IPS-18c (cell line): ENCODE measurements around the gene DAND5.

ENCODE experiments used
- H3K4me3 ChIP-seq: 2 replicates; pipeline ENCODE4 v1.7.0; 2013; ENCODE audit warnings: low read depth, mild to moderate bottlenecking, low read length, moderate library complexity; ENCODE audit not compliant: insufficient read depth
- H3K9me3 ChIP-seq: one replicate; pipeline ENCODE4 v1.6.1; 2013; ENCODE audit warnings: mild to moderate bottlenecking, low read length, moderate library complexity; ENCODE audit not compliant: control insufficient read depth, insufficient read depth

DAND5 gene, protein sequence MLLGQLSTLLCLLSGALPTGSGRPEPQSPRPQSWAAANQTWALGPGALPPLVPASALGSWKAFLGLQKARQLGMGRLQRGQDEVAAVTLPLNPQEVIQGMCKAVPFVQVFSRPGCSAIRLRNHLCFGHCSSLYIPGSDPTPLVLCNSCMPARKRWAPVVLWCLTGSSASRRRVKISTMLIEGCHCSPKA

GRCh38 chr19:12969292-12969988, at the start of gene DAND5:
Gene DAND5 (plus strand): TSS chr19:12969576. CDS start chr19:12969661, 85 bp downstream.
- no peak within 1 kb of the TSS for H3K4me3 ChIP-seq

DNA sequence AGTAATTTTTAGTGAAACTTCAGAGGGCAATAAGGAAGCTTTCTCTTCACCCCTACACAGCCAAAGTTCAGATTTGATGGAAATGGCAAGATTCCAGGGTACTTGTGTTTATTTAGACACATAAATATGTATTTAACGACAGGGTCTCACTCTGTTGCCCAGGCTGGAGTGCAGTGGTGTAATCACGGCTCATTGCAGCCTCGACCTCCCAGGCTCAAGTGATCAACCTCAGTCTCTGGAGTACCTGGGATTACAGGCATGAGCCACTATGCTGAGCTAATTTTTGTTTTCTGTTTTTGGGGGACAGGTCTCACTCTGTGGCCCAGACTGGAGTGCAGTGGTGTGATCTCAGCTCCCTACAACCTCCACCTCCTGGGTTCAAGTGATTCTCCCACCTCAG, 48.3 kb upstream of the DAND5 start:
- Histone ChIP-seq H3K4me3 (no peak overlapping the region), H3K9me3 (peaks cover 4% of the 10 kb centered on the region)

More at GRCh38 chr19:12969292-12969988, at the start of gene DAND5:
- peaks cover 2% of the 10 kb centered on the region for H3K9me3 ChIP-seq

DNA sequence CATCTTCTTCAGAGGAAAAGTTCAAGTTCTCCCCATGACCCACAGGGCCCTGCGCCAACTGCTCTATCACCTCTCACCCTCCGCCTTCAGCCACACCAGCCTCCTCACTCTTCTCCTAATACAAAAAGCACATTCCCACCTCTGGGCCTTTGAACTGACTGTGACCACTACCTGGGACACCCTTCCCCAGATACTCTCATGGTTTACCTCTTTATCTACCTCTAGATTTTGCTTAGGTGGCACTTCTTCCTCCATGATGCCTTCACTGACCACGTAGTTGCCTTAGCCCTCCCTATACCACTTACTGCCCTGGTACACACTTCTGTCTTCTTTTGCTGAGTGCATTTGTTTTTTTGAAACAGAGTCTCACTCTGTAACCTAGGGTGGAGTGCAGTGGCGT, 46.4 kb upstream of the DAND5 start:
- Histone ChIP-seq H3K9me3 (peaks cover 3% of the 10 kb centered on the region), H3K4me3 (no peak overlapping the region)

DNA sequence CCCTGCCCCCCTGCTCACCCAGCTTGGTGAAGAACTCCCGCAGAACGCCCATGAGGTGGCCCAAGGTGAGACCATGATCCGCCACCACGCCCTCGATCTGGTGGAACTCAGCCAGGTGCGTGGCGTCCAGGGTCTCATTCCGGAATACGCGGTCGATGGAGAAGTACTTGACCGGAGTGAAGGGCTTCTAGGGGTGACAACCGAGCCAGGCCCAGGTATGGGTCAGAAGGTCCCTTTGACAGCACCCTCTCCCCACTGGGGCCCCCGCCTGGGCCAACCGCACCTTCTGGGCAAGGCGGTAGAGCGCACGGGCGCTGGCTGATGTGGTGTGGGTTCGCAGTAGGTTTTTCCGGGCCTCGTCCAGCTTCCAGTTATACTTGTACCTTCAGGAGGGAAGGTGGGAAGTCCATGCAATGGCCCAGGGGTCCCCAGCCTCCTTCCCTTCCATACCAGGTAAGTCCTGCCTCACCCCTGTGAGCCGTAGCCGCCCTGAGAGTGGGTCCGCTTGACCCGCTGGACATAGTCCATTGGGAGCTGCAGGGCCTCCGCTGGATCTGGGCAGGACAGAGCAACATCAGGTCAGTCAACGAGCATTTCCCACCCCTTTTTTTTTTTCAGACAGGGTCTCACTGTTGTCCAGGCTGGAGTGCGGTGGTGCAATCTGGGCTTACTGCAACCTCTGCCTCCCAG, 44.6 kb upstream of the DAND5 start:
- no peak overlapping the region for H3K4me3 ChIP-seq
- H3K9me3 ChIP-seq, result no peaks in the 10 kb centered on the region

- Histone ChIP-seq H3K4me3 (no peak overlapping the region), H3K9me3 (no peaks in the 10 kb centered on the region)
Observed at GRCh38 chr19:12930002-12930645, 39.3 kb upstream of the DAND5 start.

DNA sequence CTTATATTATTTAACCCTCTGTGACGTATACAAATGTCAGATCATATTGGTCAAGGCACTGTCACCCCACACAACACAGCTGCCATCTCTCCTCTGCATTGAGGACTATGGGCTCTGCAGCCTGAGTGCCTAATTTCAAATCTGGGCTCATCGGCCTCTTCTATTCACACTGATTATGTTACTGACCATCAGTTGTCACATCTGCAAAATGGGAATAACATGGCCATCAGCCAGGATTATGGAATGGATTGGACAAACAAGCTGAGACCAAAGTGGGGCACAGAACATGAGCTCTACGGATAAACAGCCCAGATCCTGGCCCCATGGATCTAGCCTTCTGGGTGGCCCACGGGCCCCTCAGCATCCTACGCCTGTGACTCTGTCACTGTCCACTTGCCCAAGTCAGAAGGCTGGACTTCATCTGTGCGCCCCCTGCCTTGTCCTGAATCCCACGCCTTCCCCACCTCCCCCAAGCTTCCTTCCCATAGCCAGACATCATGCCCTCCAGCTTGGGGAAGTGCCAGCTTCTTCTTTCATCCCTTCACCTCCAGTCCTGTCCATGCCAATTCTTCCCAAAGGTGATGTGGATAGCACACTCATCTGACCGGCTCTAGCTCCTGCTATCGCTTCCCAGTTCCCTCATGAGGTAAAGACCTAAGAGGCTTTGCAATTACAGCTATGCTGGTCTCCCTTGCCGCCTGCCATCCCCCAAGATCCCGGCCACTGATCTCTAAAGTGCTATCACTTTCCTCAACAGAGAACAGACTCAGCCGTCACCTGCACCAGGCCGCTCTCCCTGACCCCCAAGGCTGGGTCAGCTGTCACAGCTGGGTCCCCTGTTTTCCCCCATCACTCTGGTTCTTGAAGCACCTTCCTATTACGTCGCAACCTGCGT, 36.7 kb upstream of the DAND5 start:
- Histone ChIP-seq H3K9me3 (no peaks in the 10 kb centered on the region), H3K4me3 (peak overlapping the region; percentile 100)

DNA sequence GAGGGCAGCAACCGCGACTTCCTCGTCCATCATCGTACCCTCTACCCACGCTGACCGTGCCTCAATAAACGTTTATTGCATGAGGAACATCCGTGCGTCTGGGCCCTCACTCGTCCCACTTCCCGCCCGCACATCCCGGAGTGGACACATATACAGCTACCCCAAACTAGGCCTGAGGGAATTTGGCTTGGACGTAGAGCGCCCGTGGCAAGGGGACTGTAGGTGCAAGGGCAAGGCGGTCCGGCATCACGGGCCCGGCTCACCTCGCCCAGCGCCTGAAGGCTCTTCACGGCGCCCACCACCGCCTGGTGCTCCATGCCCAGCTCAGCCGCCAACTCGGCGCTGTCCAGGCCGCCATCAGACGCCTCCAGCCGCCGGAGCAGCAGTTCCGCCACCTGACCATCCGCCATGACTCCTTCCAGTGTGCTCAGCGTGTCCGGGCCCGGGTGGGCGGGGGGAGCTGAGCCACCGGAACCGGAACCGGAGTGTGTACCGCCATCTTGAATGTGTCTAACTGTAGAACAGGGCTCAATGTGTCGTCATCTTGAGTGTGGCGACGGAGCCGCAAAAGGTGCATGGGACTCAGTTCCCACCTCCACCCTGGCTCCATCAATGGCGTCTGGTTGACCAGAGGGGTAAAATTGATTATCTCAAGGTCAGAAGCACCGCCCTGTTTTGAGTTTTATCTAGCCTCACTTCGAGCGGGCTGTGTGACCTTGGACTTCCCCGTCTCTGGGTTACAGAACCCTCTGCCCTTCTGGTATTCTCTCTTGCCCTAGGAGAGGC, 35.9 kb upstream of the DAND5 start, which contains the start of gene FARSA:
FARSA (minus strand) TSS at position 425 of the 786 bp plus-strand sequence; CDS start at position 410, 15 bp downstream.
- Histone ChIP-seq H3K4me3 (peak within 1 kb of the TSS; percentile 100), H3K9me3 (no peaks in the 10 kb centered on the region)

GRCh38 chr19:12935071-12935470, 34.3 kb upstream of the DAND5 start:
- Histone ChIP-seq H3K9me3 (no peaks in the 10 kb centered on the region), H3K4me3 (no peak overlapping the region)

GRCh38 chr19:12936582-12936981, 32.8 kb upstream of the DAND5 start:
- H3K4me3 ChIP-seq, result no peak overlapping the region
- H3K9me3 ChIP-seq, result no peaks in the 10 kb centered on the region

DNA sequence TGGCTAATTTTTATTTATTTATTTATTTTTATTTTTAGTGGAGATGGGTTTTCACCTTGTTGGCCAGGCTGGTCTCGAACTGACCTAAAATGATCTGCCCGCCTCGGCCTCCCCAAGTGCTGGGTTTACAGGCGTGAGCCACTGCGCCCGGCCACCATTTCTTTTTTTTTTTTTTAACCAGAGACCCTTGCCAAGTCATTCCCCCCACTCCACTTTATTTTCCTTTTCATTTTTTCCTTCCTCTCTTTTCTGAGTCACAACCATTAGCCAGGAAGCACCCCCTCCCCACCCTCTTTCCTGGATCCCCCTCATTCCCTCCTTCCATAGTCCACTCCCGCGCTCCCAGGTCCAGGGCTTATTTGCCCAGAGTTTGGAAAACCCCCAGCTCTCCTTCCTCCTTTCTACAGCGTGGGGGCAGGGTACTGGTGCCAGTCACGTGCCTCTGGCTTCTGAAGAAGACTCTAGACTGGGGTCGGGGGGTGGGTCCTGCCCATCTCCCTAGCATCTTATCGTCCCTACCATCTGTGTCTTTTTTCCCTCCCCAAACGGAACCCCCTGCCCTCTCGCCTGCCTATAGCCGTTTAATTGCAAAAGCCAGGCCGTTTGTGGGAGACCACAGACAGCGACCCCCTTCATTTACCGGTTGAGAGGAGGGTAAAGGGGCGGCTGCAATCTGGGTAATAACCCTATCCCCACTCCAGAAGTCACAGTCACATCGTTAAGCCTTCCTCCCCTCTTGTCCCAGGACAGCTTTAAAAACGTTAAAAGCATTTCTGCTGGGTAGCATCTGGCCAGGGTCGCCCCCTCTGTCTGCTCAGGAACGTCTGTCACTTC, 32.1 kb upstream of the DAND5 start:
- H3K9me3 ChIP-seq, result no peaks in the 10 kb centered on the region
- H3K4me3 ChIP-seq, result peak overlapping the region; percentile 57

DNA sequence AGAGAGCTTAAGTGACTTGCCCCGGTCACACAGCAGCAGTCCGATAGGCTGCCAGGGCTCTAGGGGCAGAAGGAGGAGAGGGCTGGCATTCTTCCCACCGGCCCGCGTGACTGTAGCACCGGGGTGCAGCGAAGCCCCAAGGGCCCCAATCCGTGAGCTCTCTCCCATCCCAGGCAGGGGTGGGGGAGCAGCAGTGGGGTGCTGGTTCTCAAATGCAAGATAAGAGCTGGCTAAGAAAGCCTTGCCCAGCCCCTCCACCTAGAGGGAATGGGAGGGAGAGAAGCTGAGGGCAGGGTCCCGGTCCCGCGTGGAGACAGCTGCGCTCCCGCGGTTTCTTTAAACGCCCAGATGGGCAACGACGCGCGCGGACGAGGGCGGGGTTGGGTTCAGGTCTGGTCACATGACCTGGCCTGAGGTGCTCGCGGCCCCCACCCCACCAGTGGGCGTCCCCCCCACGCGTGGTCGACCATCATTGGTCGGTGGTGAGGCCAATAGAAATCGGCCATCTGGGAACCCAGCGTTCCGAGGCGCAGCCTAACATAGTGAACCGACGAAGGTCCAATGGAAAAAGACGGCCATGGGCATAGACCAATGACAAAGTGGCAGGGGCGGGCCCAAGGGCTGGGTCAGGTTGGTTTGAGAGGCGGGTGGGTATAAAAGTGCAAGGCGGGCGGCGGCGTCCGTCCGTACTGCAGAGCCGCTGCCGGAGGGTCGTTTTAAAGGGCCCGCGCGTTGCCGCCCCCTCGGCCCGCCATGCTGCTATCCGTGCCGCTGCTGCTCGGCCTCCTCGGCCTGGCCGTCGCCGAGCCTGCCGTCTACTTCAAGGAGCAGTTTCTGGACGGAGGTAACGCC, 31.2 kb upstream of the DAND5 start, which contains the start of gene CALR:
CALR (plus strand) TSS at position 683 of the 852 bp plus-strand sequence; CDS start at position 754, 71 bp downstream.
- no peaks in the 10 kb centered on the region for H3K9me3 ChIP-seq
- H3K4me3 ChIP-seq, result peak within 1 kb of the TSS; percentile 99

DNA sequence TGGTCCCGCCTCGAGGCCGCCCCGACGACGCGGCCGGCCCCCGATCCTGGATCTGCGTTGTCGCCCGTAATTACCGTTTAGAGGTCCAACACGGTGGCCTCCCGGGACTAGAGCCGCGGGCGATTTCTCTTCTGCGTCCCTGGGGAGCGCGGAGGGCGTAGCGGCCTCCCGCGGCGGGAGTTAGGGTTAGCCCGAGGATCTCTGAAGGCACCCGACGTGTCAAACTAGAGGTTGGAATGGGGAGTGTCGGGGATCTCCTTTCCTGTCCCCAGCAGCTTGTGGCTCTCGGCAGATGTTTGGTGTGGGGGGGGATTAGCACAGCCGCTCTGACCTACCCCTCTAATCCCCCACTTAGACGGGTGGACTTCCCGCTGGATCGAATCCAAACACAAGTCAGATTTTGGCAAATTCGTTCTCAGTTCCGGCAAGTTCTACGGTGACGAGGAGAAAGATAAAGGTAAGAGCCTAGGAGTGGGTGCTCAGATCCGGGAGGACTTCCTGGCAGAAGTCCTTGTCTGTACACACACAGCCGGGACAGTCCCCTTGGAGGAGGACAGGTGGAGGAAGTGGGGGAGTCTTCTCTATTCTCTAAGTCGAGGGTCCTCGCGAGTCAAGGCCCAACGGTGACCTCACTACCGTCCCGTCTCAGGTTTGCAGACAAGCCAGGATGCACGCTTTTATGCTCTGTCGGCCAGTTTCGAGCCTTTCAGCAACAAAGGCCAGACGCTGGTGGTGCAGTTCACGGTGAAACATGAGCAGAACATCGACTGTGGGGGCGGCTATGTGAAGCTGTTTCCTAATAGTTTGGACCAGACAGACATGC, 30.4 kb upstream of the DAND5 start:
- Histone ChIP-seq H3K4me3 (peak overlapping the region; percentile 99), H3K9me3 (no peaks in the 10 kb centered on the region)

GRCh38 chr19:12939975-12940423, 29.4 kb upstream of the DAND5 start:
- H3K4me3 ChIP-seq, result peak overlapping the region; percentile 99
- no peaks in the 10 kb centered on the region for H3K9me3 ChIP-seq

- H3K4me3 ChIP-seq, result no peak overlapping the region
- no peaks in the 10 kb centered on the region for H3K9me3 ChIP-seq
Observed at GRCh38 chr19:12940897-12941296, 28.5 kb upstream of the DAND5 start.
